AG04450 (cell line): Measurements from ENCODE around the gene ABCG2. TPM values are rescaled to one million over a fixed set of nuclear protein-coding genes. Genes with fewer than 3 reads are reported as not detected.

Experiments
- CTCF ChIA-PET: fragments of 300-600, 350-600 bp; formaldehyde crosslinking; extraction: SDS; loops from one replicate; lab custom pipeline; 2022; ENCODE audit warnings: antibody characterized with exemption, inconsistent platforms; lab: Charles Lee
- POLR2A ChIA-PET: fragments of 350-600 bp; formaldehyde crosslinking; extraction: SDS; loops from one replicate; lab custom pipeline; 2021; ENCODE audit warnings: antibody characterized with exemption, inconsistent platforms; lab: Yijun Ruan, JAX
- DNase-seq: peaks from one replicate; pipeline ENCODE4 v3.0.0-alpha.2; 2011; ENCODE audit warnings: low read depth, low spot score
- H3K27ac ChIP-seq: one replicate; pipeline ENCODE4 v1.5.1; 2012; ENCODE audit warnings: low read depth, low read length, control low read depth
- H3K27me3 ChIP-seq: one replicate; pipeline ENCODE4 v1.6.0; 2012; ENCODE audit warnings: low read length; ENCODE audit not compliant: control insufficient read depth, insufficient read depth
- H3K4me3 ChIP-seq: 2 replicates; pipeline ENCODE4 v1.5.1; 2011; ENCODE audit warnings: mild to moderate bottlenecking, low read depth, low read length, control low read depth
- H3K9me3 ChIP-seq: 2 replicates; pipeline ENCODE4 v1.5.1; 2012; ENCODE audit warnings: low read length; ENCODE audit not compliant: control insufficient read depth, insufficient read depth
- polyA plus RNA-seq: library from polyadenylated mRNA; depleted of rRNA; stranded (reverse); fragments of >200 nt; gene quantifications from 2 replicates; pipeline ENCODE4 v1.2.3, GENCODE V29; 2011
- TF ChIP-seq, protein P1 (sequence below): IDR thresholded peaks from 2 replicates; pipeline ENCODE4 v1.5.1; 2011; ENCODE audit warnings: low read depth, low read length, control low read depth, inconsistent platforms

The ABCG2 gene
- polyA plus RNA-seq, 1 experiment: 1.2 TPM

DNA sequence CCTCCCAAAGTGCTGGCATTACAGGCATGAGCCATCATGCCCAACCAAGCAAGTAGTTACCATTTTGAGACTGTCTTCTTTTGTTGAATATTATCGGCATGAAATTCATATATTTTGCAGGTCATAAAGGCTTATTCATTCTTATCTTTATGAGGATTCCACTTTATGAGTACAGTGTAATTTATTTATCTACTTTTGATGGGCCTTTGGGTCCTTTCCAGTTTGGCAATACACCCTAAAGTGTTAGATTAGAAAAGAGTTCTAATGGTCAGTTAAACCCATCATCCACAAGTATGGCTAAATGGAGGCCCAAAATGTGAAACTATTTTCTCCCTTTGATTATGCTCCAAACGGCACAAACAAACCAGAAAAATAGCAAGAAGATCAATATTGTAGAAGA is 10.9 kb upstream of the ABCG2 start:
- CTCF ChIA-PET: no interaction called here
- Histone ChIP-seq H3K27me3 (no peaks in the 10 kb centered on the region), H3K4me3 (no peak overlapping the region), H3K27ac (no peak overlapping the region), H3K9me3 (no peaks in the 10 kb centered on the region)
- POLR2A ChIA-PET: interaction anchor here (0.6 kb wide), 1 partner anchor 96 kb away, joined by 3 read pairs; no protein-coding TSS in a partner anchor
- no peak for DNase-seq
- TF ChIP-seq, protein P1, sequence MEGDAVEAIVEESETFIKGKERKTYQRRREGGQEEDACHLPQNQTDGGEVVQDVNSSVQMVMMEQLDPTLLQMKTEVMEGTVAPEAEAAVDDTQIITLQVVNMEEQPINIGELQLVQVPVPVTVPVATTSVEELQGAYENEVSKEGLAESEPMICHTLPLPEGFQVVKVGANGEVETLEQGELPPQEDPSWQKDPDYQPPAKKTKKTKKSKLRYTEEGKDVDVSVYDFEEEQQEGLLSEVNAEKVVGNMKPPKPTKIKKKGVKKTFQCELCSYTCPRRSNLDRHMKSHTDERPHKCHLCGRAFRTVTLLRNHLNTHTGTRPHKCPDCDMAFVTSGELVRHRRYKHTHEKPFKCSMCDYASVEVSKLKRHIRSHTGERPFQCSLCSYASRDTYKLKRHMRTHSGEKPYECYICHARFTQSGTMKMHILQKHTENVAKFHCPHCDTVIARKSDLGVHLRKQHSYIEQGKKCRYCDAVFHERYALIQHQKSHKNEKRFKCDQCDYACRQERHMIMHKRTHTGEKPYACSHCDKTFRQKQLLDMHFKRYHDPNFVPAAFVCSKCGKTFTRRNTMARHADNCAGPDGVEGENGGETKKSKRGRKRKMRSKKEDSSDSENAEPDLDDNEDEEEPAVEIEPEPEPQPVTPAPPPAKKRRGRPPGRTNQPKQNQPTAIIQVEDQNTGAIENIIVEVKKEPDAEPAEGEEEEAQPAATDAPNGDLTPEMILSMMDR: no peak

- ChIA-PET CTCF (no interaction called here), POLR2A (no interaction called here)
- TF ChIP-seq, protein P1: no peak
- H3K27ac ChIP-seq: no peak overlapping the region
- no peak overlapping the region for H3K4me3 ChIP-seq
- DNase-seq: no peak
- H3K9me3 ChIP-seq: no peaks in the 10 kb centered on the region
- no peaks in the 10 kb centered on the region for H3K27me3 ChIP-seq
Observed at GRCh38 chr4:88166608-88167007, 8.2 kb upstream of the ABCG2 start.

- TF ChIP-seq, protein P1: no peak
- ChIA-PET CTCF (no interaction called here), POLR2A (no interaction called here)
- Histone ChIP-seq H3K4me3 (no peak overlapping the region), H3K27ac (no peak overlapping the region), H3K9me3 (no peaks in the 10 kb centered on the region), H3K27me3 (no peaks in the 10 kb centered on the region)
- no peak for DNase-seq
Observed at GRCh38 chr4:88163336-88163735, 4.9 kb upstream of the ABCG2 start.

DNA sequence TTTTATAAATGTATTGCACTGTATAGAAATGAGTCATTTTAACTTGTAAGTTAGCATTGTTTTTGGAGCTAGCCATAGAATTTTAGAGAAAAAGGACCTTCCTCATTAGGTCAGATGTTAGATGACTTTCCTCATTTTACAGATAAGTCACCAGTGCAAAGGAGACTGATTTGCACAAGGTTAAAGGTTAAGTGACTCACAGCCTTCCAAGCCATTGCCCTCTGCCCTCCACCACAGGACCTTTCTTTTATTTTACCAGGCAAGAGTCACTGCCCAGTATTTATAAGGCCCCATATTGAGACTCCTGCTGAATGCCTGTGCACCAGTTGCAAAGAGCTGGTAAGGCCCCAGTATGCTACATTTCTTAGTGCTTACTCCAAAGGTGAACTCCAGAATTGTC is 4.2 kb upstream of the ABCG2 start:
- Histone ChIP-seq H3K9me3 (no peaks in the 10 kb centered on the region), H3K4me3 (no peak overlapping the region), H3K27ac (no peak overlapping the region), H3K27me3 (no peaks in the 10 kb centered on the region)
- TF ChIP-seq, protein P1: no peak
- no peak for DNase-seq
- POLR2A ChIA-PET: no interaction called here
- CTCF ChIA-PET: no interaction called here

DNA sequence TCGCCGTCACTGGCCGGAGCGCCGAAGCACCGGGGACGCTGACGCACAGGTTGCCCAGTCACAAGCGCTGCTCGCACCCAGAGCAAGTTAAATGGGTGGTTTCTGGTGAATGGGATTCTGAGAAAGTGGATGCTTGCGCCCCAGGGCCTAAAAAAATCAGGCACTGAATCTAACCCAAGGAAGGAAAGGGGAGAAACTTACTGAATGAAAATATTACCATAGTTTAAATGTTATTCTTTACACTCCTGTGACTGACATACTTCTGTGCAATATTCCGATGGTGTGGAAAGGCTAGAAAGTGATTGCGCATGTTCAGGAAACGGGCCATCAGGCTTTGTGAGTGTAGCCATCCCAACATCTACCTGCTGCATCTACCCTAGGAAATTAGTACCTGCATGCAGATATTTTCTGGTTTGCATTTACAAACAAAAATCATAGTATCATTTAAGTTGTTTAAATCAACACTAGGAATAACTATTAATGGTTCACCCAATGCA is 838 bp upstream of the ABCG2 start:
- Histone ChIP-seq H3K27ac (no peak overlapping the region), H3K4me3 (peak overlapping the region; percentile 71), H3K27me3 (no peaks in the 10 kb centered on the region), H3K9me3 (no peaks in the 10 kb centered on the region)
- ChIA-PET POLR2A (no interaction called here), CTCF (no interaction called here)
- TF ChIP-seq, protein P1: no peak
- no peak for DNase-seq
